ENCODE measurements around the gene TEX28. TPM values are rescaled to one million over a fixed set of nuclear protein-coding genes. Genes with fewer than 3 reads are reported as not detected.
"Not testable (repeated sequence)": the region's sequence is repeated elsewhere in the genome, so short reads cannot be mapped to it uniquely, and the experiment has no call there.

TEX28 gene
- total RNA-seq, 1 donor from 2014 or later: not detected

GRCh38 chrX:154304846-154305245 is 9.9 kb upstream of the TEX28 start:
- peaks cover 15% of the 10 kb centered on the region for H3K4me1 Mint-ChIP-seq
- no peaks in the 10 kb centered on the region for H3K9me3 Mint-ChIP-seq
- intact Hi-C loops (cut with micrococcal nuclease): no loop called here
- DNase-seq: no peak
- peaks cover 2% of the 10 kb centered on the region for H3K27me3 Mint-ChIP-seq
- H3K4me3 Mint-ChIP-seq: no peak overlapping the region
- H3K36me3 Mint-ChIP-seq (ENCODE audit: low read depth): no peaks in the 10 kb centered on the region
- H3K27ac Mint-ChIP-seq: no peak overlapping the region

GRCh38 chrX:154303476-154303875 is 8.6 kb upstream of the TEX28 start:
- no peaks in the 10 kb centered on the region for H3K36me3 Mint-ChIP-seq (ENCODE audit: low read depth)
- H3K4me1 Mint-ChIP-seq: peaks cover 10% of the 10 kb centered on the region
- H3K27ac Mint-ChIP-seq: no peak overlapping the region
- H3K4me3 Mint-ChIP-seq: no peak overlapping the region
- no peaks in the 10 kb centered on the region for H3K9me3 Mint-ChIP-seq
- intact Hi-C loops (cut with micrococcal nuclease): no loop called here
- DNase-seq: no peak
- peaks cover 2% of the 10 kb centered on the region for H3K27me3 Mint-ChIP-seq

DNA sequence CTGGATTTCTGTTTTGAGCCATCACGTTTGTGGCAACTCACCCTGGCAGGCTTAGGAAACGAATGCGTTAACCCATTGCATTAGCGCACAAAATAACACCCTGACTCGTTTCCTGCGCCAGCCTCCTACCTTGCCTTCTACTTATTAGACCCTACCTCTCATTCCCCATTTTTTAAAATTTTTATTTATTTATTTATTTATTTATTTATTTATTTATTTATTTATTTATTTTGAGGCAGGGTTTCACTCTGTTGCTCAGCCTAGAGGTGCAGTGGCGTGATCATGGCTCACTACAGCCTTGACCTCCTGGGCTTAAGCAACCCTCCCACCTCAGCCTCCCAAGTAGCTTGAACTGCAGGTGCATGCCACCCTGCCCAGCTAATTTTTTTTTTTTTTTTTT is 8.1 kb upstream of the TEX28 start:
- intact Hi-C loops (cut with micrococcal nuclease); H3K27me3 Mint-ChIP-seq; H3K36me3 Mint-ChIP-seq (ENCODE audit: low read depth); H3K4me1 Mint-ChIP-seq; DNase-seq; H3K4me3 Mint-ChIP-seq; H3K9me3 Mint-ChIP-seq; H3K27ac Mint-ChIP-seq: not testable (repeated sequence)

DNA sequence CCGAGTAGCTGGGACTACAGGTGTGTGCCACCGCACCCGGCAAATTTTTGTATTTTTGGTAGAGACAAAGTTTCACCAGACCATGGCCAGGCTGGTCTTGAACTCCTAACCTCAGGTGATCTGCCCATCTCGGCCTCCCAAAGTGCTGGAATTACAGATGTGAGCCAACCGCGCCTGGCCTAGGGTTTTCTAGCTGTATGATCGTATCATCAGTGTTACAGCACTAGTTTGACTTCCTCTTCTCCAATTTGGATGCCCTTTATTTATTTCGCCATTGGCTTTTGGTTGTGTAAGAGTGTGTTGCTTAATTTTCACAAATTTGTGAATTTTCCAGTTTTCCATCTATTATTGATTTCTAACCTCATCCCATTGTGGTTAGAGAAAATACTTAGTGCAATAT is 5.9 kb upstream of the TEX28 start:
- Mint-ChIP-seq H3K9me3 (no peaks in the 10 kb centered on the region), H3K27ac (no peak overlapping the region), H3K4me1 (no peaks in the 10 kb centered on the region), H3K36me3 (ENCODE audit: low read depth) (no peaks in the 10 kb centered on the region), H3K4me3 (no peak overlapping the region), H3K27me3 (peaks cover 2% of the 10 kb centered on the region)
- DNase-seq: no peak
- intact Hi-C loops (cut with micrococcal nuclease): no loop called here

- Mint-ChIP-seq H3K4me1 (no peaks in the 10 kb centered on the region), H3K9me3 (no peaks in the 10 kb centered on the region), H3K4me3 (no peak overlapping the region), H3K36me3 (ENCODE audit: low read depth) (no peaks in the 10 kb centered on the region), H3K27ac (no peak overlapping the region), H3K27me3 (peaks cover 2% of the 10 kb centered on the region)
- DNase-seq: no peak
- intact Hi-C loops (cut with micrococcal nuclease): no loop called here
These were observed 3.4 kb upstream of the TEX28 start for GRCh38 chrX:154298312-154298711.

DNA sequence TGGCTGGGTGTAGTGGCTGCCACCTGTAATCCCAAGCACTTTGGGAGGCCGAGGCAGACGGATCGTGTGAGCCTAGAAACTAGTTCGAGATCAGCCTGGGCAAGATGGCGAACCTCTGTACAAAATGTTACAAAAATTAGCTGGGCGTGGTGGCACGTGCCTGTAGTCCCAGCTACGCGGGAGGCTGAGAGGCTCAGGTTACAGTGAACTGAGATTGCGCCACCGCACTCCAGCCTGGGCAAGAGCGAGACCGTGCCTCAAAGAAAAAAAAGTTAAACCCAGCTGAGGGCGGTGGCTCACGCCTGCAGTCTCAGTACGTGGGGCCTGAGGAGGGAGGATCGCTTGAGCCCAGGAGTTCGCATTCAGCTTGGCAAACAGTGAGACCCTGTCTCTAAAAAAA is 1.8 kb upstream of the TEX28 start:
- Mint-ChIP-seq H3K36me3 (ENCODE audit: low read depth) (no peaks in the 10 kb centered on the region), H3K4me1 (no peaks in the 10 kb centered on the region), H3K9me3 (no peaks in the 10 kb centered on the region), H3K27ac (no peak overlapping the region), H3K27me3 (peaks cover 2% of the 10 kb centered on the region), H3K4me3 (no peak overlapping the region)
- DNase-seq: no peak
- intact Hi-C loops (cut with micrococcal nuclease): no loop called here

GRCh38 chrX:154295664-154296310 is 863 bp upstream of the TEX28 start, which contains the start of gene TKTL1:
TSS of gene TKTL1 (plus strand) at chrX:154295795. CDS start at chrX:154295860, 65 bp downstream.
- H3K9me3 Mint-ChIP-seq: no peaks in the 10 kb centered on the region
- intact Hi-C loops (cut with micrococcal nuclease): no loop called here
- H3K27ac Mint-ChIP-seq: no peak within 1 kb of the TSS
- H3K4me1 Mint-ChIP-seq: no peaks in the 10 kb centered on the region
- no peak within 1 kb of the TSS for H3K4me3 Mint-ChIP-seq
- H3K27me3 Mint-ChIP-seq: peaks cover 2% of the 10 kb centered on the region
- no peaks in the 10 kb centered on the region for H3K36me3 Mint-ChIP-seq (ENCODE audit: low read depth)
- no peak for DNase-seq

DNA sequence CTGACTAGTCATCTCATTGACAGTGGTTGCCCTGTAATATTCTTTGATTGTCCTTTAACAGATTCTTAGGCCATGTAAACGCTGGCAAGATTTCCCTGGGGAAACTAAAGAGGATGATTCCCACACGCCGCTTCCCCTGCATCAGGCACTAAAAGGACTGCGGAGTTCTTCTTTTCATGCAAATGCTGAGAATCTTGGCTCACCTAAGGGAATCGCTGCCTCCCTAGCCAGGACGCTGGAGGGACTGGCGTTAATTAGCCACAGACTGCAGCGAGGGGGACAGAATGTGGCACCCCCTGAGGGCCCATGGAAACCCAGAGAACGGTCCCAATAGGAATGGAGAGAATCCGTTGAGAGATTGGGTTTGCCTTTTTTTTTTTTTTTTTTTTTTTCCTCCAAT is 8.5 kb downstream of the TEX28 start:
- H3K4me1 Mint-ChIP-seq; intact Hi-C loops (cut with micrococcal nuclease); DNase-seq; H3K27me3 Mint-ChIP-seq; H3K4me3 Mint-ChIP-seq; H3K27ac Mint-ChIP-seq; H3K36me3 Mint-ChIP-seq (ENCODE audit: low read depth); H3K9me3 Mint-ChIP-seq: not testable (repeated sequence)

DNA sequence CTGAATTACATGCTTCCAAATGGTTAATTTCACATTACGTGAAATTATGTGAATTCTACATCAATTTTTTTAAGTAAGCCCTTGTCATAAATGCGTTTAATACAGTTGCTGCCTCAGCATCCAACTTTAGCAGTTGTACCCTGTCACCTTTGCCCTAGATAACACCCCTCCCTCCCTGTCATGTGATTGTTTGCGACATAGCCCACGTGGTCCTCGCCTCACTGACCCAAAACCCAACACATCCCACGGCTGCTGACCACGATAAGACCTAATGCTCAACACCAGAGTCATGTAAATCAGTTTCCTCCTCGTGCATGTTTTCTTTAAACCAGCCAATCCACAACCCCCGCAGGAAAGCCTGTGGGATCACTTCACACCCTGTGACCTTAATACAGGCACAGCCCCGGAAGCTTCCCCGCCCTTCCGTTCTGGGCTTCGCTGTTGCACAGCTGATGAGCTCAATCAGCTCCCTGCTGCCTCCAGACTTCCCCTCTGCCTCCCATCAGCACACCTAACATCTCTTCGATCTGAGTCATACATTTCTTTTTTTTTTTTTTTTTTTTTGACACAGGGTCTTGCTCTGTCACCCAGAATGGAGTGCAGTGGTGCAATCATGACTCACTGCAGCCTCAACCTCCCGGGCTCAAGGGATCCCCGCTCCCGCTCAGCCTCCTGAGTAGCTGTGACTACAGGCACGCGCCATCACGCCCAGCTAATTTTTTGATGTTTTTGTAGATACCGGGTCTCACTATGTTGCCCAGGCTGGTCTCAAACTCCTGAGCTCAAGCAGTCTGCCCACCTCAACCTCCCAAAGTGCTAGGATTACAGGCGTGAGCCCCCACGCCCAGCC is 10.2 kb downstream of the TEX28 start:
- H3K36me3 Mint-ChIP-seq (ENCODE audit: low read depth); H3K4me3 Mint-ChIP-seq; H3K27ac Mint-ChIP-seq; H3K4me1 Mint-ChIP-seq; DNase-seq; intact Hi-C loops (cut with micrococcal nuclease); H3K9me3 Mint-ChIP-seq; H3K27me3 Mint-ChIP-seq: not testable (repeated sequence)

DNA sequence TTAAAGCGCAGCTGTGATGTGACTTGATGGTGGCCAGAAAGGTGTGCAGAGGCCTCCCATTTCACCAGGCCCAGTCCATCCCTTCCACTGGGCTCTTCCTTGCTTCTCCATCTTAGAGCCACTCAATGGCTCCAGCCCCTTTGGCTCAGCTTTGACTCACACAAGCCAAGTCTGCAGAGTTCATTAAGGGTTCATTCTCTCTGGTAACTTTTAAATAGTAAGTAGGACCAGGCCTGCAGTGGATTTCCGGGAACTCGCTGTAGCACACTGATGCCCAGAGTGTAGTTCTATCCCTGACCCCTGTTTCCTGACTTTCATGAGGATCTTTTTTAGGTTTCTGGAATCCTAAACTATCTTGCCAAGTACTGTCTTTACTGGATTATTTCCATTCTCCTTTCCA is 25.7 kb downstream of the TEX28 start:
- H3K4me3 Mint-ChIP-seq; H3K27me3 Mint-ChIP-seq; intact Hi-C loops (cut with micrococcal nuclease); H3K4me1 Mint-ChIP-seq; H3K9me3 Mint-ChIP-seq; H3K36me3 Mint-ChIP-seq (ENCODE audit: low read depth); DNase-seq; H3K27ac Mint-ChIP-seq: not testable (repeated sequence)

DNA sequence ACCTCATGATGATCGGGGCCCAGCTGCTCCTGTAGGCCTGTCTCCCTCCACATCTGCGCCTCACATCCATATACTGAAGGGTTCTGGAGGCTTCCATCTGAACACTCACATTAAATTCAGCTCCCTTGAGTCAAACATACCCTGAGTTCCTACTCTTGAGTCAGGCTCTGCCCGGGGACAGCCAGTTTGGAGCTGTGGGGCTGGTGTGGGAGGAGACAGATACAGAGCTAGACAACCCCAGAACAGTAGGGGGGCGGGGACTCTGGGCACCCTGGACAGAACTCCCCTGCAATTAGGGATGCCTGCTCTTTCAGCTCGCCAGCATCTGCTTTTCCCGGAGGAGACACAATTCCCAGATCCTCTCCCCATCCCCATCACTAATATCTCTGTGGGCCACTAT is 31.9 kb downstream of the TEX28 start:
- H3K4me1 Mint-ChIP-seq; H3K27ac Mint-ChIP-seq; H3K4me3 Mint-ChIP-seq; H3K9me3 Mint-ChIP-seq; H3K27me3 Mint-ChIP-seq; H3K36me3 Mint-ChIP-seq (ENCODE audit: low read depth); DNase-seq; intact Hi-C loops (cut with micrococcal nuclease): not testable (repeated sequence)

GRCh38 chrX:154258711-154259110 is 36.2 kb downstream of the TEX28 start:
- H3K4me3 Mint-ChIP-seq; H3K27ac Mint-ChIP-seq; H3K36me3 Mint-ChIP-seq (ENCODE audit: low read depth); H3K4me1 Mint-ChIP-seq; DNase-seq; H3K27me3 Mint-ChIP-seq; H3K9me3 Mint-ChIP-seq; intact Hi-C loops (cut with micrococcal nuclease): not testable (repeated sequence)

DNA sequence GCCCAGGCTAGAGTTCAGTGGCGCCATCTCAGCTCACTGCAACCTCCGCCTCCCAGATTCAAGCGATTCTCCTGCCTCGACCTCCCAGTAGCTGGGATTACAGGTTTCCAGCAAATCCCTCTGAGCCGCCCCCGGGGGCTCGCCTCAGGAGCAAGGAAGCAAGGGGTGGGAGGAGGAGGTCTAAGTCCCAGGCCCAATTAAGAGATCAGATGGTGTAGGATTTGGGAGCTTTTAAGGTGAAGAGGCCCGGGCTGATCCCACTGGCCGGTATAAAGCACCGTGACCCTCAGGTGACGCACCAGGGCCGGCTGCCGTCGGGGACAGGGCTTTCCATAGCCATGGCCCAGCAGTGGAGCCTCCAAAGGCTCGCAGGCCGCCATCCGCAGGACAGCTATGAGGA is 37.6 kb downstream of the TEX28 start, which contains the start of gene OPN1MW3:
TSS of gene OPN1MW3 (plus strand) at position 301 of the 400 bp plus-strand sequence. CDS start at position 339, 38 bp downstream.
- H3K27me3 Mint-ChIP-seq; intact Hi-C loops (cut with micrococcal nuclease); H3K4me1 Mint-ChIP-seq; DNase-seq; H3K9me3 Mint-ChIP-seq; H3K27ac Mint-ChIP-seq; H3K36me3 Mint-ChIP-seq (ENCODE audit: low read depth); H3K4me3 Mint-ChIP-seq: not testable (repeated sequence)

DNA sequence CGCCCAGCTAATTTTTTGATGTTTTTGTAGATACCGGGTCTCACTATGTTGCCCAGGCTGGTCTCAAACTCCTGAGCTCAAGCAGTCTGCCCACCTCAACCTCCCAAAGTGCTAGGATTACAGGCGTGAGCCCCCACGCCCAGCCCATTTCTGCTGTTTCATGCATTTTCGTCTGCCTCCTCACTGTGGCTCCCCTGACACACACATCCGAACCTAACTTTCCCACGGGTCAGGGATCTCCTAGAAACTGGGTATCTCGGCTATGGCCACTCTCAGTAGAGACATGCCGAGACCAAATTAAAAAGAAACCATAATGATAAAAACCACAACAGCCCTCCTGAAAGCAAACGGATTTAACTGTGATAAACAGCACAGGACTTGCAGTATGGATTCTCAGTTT is 46.8 kb downstream of the TEX28 start:
- H3K4me3 Mint-ChIP-seq; H3K4me1 Mint-ChIP-seq; H3K36me3 Mint-ChIP-seq (ENCODE audit: low read depth); H3K27ac Mint-ChIP-seq; H3K9me3 Mint-ChIP-seq; H3K27me3 Mint-ChIP-seq; intact Hi-C loops (cut with micrococcal nuclease); DNase-seq: not testable (repeated sequence)

All from activated CD4-positive, alpha-beta T cell treated with anti-CD3 and anti-CD28 coated beads, Interleukin-2, amount 10 ng/mL, durations not matched to agents 24 days and 14 days (primary cell).